NK-92 treated with Interleukin-12 subunit alpha and Interleukin-12 subunit beta, amount 100 ng/mL, for 24 hours (cell line): ENCODE data around the gene CAMTA1.

ENCODE experiments used
- DNase-seq: peaks from one replicate; lab custom pipeline; 2025; lab: John Stamatoyannopoulos, UW

The CAMTA1 gene

DNA sequence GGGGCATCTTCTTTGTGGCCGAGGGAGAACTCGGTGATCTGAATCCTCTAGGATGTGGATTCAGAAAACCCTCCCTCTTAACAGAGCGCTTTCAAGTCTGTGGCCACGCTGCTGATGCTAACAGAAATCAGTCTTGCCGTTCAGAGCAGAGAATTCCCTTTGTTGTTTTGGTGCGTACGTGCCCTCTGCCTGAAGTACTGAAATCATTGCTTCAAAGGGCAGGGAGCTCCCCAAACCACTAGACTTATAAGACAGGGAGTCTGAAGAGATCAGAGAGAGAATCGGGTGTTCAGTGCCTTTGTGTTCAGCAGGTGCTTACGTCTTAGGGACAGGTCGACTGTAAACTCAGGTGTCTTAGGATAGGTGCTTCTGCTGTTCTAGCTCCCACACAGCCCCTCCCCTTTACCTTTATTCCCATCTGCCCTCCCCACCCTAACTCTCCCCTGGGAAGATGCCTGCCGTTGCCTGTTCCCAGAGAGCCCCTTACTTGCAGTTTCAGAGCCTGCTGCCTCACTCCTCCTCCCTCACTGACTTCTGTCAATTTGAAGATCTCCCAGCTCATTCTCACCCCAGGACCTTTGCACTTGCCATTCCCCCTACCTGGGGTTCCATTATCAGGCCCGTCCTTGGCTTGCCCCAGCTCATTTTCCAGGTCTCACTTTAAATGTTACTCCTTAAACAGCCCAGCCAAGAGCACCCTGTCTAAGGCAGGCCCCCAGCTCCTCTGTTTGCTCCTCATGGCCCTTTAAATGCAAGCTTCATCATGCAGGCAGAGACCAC, 143.0 kb downstream of the CAMTA1 start:
- DNase-seq: no peak

DNA sequence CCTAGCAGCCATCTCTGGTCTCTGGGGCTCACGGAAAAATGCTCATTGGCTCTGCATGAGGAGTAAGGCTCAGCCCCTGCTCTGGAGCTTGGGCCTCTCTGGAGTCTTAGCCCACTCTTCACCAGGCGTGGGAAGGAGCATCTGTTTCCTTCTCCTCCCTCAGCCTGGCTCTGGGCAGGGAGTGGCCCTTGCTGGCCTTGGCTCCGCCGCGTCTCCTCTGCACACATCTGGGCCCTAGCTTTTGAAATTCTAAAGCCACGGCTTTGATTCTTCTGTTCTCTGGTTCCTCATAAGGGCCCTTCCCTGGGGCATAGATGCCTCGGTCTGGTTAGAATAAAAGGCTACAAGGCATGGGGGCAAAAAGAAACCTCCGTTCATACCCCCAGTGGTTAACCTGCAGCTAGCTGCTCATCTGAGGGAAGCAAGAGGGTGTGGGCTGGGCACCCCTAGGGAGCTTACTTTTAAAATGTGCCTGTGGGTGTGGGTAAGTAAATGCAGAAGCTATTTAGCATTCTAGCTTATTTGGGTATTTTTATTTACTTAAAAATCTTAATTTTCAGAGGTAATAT, 145.6 kb downstream of the CAMTA1 start:
- DNase-seq: no peak

DNA sequence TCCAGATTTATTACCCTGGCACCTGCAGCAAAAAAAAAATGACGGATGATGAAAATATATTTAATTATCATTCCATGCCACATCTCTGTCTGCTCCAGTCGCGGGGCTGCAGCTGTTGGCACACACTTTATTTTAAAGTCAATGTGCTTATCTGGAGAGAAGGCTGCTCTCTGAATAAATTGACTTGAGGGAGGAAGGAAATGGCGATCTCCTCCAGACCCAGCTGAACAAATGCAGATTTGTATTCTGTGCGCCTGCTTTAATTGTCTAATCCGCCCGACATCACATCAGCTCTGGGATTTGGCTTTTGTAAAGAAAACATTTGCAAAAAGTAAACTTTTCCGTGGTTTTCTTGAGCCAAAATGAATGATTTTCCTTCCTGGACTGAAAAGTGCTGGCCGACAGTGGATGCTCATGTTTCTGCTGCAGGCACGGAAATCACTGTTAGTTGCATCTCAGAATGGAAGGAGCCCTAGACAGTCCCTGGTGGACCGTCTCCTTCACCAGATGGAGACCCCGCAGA, 150.2 kb downstream of the CAMTA1 start:
- DNase-seq: no peak

GRCh38 chr1:6935911-6936690, 150.8 kb downstream of the CAMTA1 start:
- no peak for DNase-seq

- no peak for DNase-seq
Measured at GRCh38 chr1:6937048-6937447, 151.8 kb downstream of the CAMTA1 start.

- DNase-seq: no peak
Measured at GRCh38 chr1:6939363-6939762, 154.1 kb downstream of the CAMTA1 start.

DNA sequence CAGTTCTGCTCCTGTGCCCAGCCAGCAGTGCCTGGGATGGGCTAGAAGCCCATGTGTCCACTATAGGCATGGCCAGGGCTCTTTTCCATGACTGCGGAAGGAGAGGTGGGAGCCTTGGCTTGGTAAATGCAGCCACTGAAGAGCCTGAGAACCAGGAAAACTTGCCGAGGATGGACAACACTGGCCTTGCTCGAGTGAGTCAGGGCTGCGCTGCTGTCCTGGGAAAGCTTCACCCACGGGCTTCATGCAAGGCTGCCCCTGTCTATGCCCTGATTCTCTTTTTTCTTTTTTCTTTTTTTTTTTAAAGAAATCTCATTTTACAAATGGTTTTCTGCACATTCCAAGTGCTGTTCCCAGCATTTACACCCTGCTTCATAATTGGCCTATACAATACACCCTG, 156.5 kb downstream of the CAMTA1 start:
- no peak for DNase-seq

- DNase-seq: no peak
Measured at GRCh38 chr1:6942990-6943389, 157.7 kb downstream of the CAMTA1 start.

DNA sequence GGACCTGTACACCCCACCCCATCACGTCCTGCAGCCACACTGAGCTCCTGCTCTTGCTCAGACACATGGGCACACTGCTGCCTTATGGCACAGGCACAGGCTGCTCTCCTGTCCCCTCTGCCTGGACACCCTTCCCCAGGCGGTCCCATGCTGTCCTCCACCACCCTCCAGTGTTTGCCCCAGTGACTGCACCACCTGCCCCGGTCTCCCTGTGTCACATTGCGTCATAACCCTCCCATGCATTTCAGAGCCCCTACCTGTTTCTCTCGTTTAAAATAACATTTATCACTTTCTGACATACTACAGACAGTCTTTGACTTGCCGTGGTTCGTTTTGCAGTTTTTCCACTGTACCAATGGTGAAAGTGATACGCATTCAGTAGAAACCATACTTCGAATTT, 159.2 kb downstream of the CAMTA1 start:
- no peak for DNase-seq

GRCh38 chr1:6947952-6948351, 162.7 kb downstream of the CAMTA1 start:
- no peak for DNase-seq

DNA sequence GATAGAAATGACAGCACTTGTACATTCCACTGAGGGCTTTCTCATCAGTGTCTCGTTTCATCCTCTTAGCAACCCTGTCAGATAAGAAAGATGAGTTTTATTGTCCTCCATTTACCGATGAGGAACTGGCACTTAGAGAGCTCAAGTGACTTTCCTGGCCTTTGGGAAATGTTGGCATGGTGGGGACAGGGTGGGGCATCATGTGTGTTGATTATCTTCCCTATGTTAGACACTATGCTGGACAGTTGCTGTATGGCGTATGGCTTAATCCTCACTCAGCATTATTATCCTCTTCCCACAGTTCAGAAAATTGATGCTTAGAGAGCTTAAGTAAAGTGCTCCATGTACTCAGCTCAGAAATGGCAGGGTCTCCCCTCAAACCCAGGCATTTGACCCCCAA, 163.2 kb downstream of the CAMTA1 start:
- DNase-seq: no peak

DNA sequence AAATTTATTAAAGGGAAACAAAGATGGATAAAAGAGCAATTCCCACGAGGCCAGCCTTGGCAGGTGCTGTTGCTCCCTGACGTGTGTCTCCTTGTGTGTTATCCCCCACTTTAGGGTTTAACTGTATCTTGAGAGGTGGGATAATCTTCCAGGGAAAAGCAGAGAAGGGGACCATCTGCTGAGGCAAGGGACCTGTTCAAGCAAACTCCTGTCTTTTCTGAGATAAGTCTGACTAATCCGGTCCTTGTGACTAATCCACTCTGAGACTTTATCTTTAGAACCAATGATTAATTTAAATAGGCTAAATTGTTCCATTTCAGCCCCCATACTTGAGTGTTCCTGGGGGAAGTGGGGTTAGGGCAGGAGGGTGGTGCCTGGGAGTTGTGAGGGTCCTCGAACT, 163.6 kb downstream of the CAMTA1 start:
- DNase-seq: no peak

DNA sequence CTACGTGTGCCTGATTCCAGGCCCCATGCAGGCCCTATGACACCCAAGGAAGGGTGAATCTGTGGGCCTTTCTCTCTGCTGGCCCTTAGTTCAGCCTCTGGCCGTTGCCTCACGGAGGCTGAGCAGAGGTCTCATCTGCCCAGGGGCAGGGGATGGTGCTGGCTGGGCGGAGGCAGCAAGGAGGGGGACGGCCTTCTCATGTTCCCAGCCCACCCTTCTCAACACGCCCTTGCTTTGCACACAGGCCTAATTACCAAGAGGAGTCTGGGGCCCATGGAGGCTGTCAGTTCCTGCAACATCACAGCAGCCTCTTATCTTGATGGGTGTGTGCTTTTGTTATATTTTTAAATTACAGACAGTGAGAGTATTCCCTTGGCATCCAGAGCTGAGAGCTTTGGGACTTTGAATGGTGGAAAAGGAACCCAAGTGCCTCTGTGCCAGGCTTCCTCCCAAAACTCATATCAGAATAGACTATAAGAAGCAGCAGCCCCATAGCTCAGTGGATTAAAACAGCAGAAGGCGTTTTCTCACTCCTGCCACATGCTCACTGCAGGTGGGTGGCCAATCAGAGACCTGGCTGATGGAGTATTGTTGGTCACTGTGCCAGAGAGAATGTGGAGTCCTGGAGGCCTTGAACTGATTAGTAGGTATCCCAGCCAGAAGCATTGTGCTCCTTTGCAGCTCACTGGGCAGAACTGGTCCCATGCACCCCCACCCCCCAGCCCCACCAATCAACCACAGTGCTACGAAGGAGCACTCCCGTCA, 164.9 kb downstream of the CAMTA1 start:
- no peak for DNase-seq

- no peak for DNase-seq
Measured at GRCh38 chr1:6951536-6951935, 166.3 kb downstream of the CAMTA1 start.

- DNase-seq: no peak
Measured at GRCh38 chr1:6953216-6953615, 168.0 kb downstream of the CAMTA1 start.

DNA sequence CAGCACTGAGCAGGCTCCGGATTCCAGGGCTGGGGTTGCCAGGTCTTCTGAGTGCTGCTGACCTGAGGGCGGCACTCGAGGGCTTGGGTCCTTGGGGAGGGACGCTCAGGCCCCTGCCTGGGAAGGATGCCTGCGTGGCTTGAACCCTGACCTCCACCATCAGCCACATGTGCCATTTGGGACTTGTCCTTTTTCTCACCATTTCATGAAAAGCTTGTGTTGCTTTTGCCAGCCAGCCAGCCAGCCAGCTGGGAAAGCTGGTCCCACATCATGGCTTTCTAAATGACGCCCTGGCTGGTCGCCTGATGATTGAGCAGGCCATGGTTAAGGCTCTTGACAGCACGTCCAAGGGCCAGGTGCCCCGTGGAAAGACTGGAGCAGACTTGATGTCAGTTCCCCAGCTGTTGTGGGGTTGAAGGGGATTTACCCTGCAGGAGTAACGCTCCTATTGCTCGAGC, 168.7 kb downstream of the CAMTA1 start:
- no peak for DNase-seq

- no peak for DNase-seq
Measured at GRCh38 chr1:6954591-6954990, 169.3 kb downstream of the CAMTA1 start.

DNA sequence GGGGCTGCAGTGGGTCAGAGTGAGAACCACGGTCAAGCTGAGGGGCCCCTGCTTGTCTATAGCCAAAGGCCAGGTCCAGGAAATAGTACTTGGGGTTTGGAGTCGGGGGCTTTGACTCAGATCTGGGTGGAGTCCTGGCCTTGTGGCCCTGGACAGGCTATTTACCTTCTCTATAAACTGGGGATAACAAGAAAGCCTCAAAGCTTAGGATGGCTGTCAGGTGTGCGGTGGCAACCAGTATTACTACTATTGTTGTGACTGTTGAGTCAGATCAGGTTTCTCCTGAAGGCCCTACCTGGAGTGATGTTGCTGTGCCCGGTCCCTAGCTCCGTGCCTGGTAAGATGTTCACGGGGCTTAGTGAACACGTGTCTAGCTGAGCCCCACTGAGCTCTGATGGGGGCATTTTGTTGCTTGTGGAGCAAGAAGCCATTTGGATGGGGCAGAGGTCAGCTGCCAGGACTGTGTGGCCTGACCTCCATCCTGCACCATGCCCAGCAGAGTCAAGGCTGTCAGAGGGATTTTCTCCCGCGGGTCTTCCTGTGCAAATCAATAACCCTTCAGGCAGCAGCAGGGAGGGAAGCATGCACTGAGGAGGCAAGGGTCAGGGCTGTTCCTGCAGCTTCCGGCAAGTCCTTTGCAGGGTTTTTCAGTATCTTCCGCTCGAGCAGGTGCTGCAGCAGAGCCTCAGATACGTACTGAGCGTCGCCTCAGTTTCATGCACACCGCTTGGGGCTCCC, 170.3 kb downstream of the CAMTA1 start:
- DNase-seq: no peak

DNA sequence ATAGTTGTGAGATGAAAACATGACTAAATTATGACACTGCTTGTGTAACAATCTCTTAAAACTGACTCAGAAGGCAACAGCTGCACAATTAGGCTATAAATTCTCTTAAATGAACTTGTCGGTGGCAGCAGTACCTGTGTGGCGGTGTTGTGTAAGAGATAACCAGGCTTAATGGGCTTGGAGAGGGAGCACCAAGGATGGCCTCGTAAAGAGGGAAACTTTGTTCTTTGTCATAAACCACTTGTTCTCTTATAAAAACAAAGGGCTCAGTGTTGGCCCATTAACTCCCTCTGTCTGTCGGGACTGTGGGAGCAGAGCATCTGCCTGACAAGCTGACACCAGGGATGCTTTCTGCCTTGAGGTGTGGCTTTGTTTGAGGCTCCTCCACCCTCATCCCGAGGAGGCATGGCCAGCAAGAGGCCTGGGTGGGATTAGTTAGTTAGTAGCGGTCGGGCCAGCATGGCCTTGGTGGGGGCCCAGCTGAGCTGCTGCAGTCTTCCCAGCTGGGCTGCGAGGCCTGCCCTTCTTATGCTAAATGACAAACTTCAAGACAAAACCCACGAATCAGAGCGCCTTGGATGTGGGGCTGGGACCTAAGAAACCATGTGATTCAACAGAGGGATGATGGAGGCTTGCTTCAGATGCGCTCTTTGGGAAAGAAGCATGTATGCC, 171.4 kb downstream of the CAMTA1 start:
- no peak for DNase-seq

DNA sequence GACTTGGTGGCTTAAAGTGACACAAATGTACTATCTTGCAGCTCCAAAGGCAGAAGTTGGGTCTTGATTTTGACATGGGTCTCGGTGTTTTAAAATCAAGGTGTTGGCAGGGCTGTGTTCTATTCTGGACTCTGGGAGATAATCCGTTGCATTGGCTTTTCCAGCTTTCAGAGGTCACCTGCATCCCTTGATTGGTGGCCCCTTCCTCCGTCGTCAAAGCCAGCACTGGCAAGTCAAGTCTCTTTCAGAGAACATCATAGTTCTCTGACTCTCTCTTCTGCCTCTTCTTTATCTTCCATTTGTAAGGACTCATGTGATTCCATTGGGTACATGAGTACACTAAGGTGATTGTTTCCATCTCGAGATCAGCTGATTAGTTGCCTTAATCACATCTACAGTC, 172.1 kb downstream of the CAMTA1 start:
- no peak for DNase-seq
